Skin of body (tissue), 2 donors: ENCODE measurements around the gene CRYBB3. TPM values are rescaled to one million over a fixed set of nuclear protein-coding genes. Genes with fewer than 3 reads are reported as not detected.
A peak's percentile ranks its signal among the peaks of the same experiment; 100 is the strongest.
"Not testable (repeated sequence)": the region's sequence is repeated elsewhere in the genome, so short reads cannot be mapped to it uniquely, and the experiment has no call there.

Experiments
- DNase-seq: peaks from one replicate; lab custom pipeline; 2025; lab: John Stamatoyannopoulos, UW
- total RNA-seq: library from RNA; depleted of rRNA; stranded (reverse); fragments of >200 nt; gene quantifications from one replicate; pipeline ENCODE4 v1.2.3, GENCODE V29; 2014

Gene CRYBB3
- total RNA-seq, 1 donor from 2014 or later: not detected

GRCh38 chr22:25204547-25204946 lies 4.9 kb downstream of the CRYBB3 start:
- not testable (repeated sequence) for DNase-seq

- no peak for DNase-seq
These were observed 6.2 kb downstream of the CRYBB3 start for GRCh38 chr22:25205847-25206246.

DNA sequence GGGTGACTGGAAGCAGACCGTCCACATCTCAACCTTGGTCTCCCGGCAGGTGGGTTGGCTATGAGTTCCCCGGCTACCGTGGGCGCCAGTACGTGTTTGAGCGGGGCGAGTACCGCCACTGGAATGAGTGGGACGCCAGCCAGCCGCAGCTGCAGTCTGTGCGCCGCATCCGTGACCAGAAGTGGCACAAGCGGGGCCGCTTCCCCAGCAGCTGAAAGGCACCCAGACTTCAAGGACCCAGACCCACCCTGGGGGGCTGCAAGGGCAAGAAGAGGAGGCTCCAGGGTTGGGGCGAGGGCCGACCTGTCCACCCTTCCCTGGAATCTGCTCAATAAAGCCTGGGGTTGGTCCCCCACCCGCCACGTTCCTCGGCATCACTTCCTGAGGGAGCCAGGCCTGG lies 7.3 kb downstream of the CRYBB3 start:
- DNase-seq: no peak

GRCh38 chr22:25207553-25208157 lies 8.0 kb downstream of the CRYBB3 start:
- no peak for DNase-seq

- DNase-seq: no peak
These were observed 8.7 kb downstream of the CRYBB3 start for GRCh38 chr22:25208328-25208727.

DNA sequence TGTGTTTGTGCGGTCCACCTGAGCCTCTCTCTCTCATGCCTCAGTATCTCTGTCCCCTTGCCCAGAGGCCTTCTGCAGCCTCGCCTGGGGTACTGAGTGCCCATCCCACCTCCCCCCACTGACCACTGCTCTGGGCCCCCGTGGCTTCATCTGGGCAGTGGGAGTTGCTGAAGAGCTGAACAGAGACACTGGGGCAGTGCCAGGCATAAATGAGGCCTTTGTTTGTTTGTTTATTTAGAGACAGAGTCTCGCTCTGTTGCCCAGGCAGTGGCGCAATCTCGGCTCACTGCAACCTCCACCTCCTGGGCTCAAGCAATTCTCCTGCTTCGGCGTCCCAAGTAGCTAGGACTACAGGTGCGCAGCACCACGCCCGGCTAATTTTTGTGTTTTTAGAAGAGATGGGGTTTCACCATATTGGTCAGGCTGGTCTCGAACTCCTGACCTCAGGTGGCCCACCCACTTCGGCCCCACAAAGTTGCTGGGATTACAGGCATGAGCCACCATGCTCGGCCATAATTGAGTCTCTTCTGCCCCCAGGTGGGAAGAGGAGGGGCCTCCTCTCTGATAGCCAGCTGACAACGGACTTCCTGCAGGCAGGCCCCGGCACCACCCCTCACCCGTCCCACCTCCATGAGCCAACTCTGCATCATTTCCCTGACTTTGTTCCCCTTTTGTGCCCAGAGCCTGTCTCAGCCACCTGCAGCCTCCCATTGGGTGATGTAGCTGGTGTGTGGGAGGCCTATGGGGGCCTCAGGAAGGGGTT lies 9.3 kb downstream of the CRYBB3 start:
- DNase-seq: no peak

DNA sequence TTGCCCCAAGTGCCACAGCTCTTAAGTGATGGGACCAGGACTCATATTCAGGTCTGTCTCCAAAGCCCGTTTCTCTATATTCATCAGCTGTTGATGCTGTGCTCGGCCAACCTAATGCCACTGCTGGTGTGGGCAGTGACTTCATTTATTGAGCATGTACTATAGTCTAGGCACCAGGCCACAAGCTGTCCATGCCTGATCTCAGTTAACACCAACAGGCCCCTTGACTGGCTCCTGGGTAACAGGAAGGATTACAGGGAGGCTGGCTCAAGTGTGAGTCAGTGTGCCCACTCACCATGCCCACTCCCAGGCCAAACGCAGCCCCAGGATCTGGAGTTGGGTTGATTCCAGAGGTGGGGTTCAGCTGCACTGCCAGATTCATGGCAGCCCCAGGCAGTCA lies 11.1 kb downstream of the CRYBB3 start:
- no peak for DNase-seq

GRCh38 chr22:25212337-25212736 lies 12.7 kb downstream of the CRYBB3 start:
- DNase-seq: no peak

- no peak for DNase-seq
These were observed 13.6 kb downstream of the CRYBB3 start for GRCh38 chr22:25213221-25213620.

DNA sequence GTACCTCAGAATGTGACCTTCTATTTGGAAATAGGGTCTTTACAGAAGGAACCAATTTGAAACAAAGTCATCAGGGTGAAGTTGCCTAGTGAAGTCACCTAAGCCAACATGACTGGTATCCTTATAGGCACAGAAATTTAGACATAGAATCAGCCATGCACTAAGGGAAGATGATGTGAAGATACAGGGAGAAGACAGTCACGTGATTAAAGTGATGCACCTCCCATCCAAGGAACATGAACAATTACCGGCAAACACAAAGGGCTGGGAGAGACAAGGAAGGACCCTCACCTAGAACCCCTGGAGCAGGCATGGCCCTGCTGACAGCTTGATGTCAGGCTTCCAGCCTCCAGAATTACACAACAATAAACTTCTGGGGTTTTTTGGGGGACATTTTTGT lies 16.6 kb downstream of the CRYBB3 start:
- DNase-seq: no peak

- no peak for DNase-seq
These were observed 19.6 kb downstream of the CRYBB3 start, which contains the start of gene CRYBB2 for GRCh38 chr22:25219211-25219689. Gene CRYBB2, plus strand, starts transcription at chr22:25219639. Its CDS starts 1,791 bp downstream, at chr22:25221430.

DNA sequence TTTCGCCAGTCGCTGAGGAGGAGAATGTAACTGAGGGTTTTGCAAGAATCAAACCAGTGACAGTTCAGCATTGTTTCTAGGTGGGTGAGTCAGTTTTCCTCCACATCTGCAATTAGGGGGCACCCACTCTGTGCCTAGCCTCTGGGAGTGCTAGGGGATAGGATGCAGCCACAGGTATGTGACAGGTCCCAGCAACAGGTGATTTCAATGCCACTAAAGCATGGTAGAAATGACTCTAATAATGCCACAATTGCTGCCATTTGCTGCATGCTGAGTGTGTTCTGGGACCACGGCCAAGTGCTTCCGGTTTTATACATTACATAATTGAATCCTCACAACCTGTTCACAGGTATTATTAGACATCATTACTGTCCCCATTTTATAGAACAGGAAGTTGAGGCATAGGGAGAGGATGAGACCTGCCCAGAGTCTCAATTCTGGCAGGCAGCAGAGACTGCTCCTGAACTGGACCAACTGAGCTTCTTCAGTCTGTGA lies 20.3 kb downstream of the CRYBB3 start:
- no peak for DNase-seq

GRCh38 chr22:25221790-25222189 lies 22.1 kb downstream of the CRYBB3 start:
- DNase-seq: no peak

DNA sequence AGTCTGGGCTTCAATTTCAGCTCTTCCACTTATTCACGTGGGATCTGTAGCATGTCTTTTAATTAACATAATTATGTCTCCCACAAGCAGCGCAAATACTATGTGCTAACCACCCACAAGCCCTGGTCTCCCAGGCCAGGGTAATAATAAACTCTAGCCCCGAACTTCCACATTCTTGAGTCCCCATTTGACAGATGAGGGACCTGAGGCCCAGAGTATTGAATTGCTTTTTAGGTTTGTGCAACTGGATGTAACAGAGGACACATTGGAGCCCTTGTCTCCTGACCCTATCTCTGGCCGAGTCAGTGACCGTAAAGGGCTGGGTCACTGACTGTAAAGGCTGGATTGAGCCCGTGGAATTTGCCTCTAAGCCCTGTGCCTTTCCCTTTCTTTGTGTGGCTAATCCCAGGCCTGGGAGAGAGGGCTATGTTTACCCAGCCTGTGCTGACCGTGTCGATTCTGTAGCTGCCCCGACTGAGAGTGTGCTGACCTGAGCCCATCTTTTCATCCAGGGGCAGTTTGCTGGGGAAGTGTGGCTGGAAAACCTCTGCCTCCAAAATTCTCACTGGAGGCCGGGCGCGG lies 23.7 kb downstream of the CRYBB3 start:
- no peak for DNase-seq

GRCh38 chr22:25228822-25229221 lies 29.2 kb downstream of the CRYBB3 start:
- DNase-seq: no peak

DNA sequence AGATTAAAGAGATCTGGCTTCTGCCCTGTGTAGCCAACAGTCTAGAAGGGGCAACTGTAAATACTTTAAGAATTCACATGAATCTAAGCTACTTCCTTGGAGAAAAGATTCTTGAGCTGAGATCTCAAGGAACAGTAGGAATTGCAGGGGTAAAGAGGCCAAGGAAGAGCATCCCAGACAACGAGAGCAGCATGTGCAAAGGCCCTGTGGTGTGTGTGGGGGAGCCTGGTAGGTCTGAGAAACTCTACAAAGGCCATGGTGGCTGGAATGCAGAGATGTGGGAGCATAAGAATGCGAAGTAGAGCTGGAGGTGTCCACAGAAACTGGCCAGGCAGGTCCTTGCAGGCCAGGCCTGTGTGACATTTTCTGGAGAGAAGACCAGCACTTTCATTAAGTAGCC lies 31.1 kb downstream of the CRYBB3 start:
- DNase-seq: not testable (repeated sequence)

DNA sequence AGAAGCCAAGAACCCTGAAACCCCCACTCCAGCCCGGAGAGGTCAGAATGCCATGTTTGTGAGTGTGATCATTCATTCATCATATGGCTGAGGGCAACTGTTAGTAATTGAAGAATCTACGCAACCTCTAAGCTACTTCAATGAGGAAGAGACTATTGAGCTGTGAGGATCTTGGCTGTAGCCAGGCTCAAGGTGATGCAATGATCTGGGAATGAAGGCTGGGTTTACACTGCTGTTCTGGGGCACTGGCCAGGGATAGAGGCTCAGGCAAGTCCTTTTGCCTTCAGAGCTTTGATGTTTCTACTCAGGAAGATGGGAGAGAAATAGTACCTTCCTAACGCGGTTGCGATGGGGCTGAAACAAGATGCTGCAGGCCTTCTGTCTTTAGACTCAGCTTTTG lies 32.6 kb downstream of the CRYBB3 start:
- DNase-seq: no peak

DNA sequence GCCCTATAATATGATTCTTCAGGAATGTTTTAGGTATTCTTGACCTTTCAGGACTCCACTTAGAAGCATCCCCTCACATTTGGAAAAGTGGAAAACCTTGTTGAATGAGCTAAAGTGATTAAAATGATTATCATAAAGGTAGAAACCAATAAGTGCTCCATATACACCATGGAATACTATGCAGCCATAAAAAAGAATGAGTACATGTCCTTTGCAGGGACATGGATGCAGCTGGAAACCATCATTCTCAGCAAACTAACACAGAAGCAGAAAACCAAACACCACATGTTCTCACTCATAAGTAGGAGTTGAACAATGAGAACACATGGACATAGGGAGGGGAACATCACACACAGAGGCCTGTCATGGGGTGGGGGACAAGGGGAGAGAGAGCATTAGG lies 34.0 kb downstream of the CRYBB3 start:
- not testable (repeated sequence) for DNase-seq

DNA sequence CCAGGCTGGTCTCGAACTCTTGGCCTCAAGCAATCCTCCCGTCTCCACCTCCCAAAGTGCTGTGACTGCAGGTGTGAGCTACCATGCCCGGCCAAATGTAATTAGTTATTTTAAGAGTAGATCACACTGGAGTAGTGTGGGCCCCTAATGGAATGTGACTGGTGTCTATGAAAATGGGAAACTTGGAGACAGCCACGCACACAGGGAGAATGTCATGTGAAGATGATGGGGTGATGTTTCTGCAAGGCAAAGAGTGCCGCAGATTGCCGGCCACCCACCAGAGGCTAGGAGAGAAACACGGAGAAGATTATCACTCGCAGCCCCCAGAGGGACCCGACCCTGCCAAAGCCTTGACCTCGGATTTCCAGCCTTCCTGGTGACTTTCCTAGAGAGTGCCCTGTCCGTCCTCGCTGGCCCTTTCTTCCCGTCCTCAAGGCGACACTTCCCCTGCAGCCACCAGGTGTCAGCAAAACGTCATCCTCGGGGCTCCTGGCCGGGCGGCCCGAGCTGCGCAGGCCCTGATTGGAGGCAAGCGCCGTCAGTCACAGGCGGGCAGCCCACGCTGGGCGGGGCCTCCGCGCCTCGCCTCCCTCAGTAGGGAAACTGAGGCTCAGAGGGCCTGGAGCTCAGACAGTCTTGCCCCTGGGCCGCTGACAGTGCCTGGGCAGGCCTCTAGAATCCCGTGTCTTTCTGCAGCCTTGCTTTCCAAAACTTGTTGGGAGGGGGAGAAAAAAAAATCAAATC lies 36.1 kb downstream of the CRYBB3 start:
- peak; percentile 10 for DNase-seq

DNA sequence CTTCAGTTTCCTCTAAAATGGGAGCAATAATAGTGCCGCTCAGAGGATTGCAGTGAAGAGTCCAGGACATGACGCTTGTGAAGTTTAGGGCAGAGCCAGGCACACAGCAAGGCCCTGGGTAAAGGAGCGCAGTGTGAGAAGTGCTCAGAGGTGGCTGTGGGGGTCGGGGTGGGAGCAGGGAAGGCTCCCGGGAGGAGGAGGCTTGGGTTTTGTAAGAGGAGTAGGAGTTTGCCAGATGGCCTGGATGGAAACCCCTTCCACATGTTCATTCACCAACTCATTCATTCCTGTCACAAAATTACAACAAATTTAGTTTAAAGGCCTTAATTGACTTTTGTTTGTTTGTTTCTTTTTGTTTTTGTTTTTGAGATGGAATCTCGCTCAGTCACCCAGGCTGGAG lies 36.8 kb downstream of the CRYBB3 start:
- DNase-seq: no peak

- DNase-seq: no peak
These were observed 37.8 kb downstream of the CRYBB3 start for GRCh38 chr22:25237503-25237902.

DNA sequence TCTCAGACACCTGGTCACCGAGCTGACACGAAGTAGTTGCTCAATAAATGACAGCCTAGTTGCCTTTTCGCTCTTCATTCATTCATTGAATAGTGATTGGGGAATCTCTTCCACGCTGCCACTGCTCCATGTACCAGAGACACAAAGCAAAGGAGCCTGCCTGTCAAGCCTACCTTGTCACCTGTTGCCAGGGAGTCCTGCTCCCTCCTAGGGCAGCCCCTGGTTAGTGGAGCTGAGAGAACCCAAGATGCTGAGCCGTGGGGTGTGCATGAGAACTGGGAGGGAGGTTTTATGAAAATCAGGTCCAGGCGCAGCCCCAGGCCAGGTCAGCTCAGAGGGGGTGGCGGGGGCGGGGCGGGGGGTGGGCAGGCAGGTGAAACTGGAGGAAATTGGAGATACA lies 38.4 kb downstream of the CRYBB3 start:
- not testable (repeated sequence) for DNase-seq
